HG02943 (cell line): ENCODE results near the gene TNFRSF11A.

Experiments used
- ATAC-seq: cut with Tn5 transposase; IDR thresholded peaks from one replicate; pipeline ENCODE4 v1.9.1; 2021; ENCODE audit warnings: mild to moderate bottlenecking, low read depth, moderate library complexity; ENCODE audit not compliant: unreplicated experiment

The TNFRSF11A gene

DNA sequence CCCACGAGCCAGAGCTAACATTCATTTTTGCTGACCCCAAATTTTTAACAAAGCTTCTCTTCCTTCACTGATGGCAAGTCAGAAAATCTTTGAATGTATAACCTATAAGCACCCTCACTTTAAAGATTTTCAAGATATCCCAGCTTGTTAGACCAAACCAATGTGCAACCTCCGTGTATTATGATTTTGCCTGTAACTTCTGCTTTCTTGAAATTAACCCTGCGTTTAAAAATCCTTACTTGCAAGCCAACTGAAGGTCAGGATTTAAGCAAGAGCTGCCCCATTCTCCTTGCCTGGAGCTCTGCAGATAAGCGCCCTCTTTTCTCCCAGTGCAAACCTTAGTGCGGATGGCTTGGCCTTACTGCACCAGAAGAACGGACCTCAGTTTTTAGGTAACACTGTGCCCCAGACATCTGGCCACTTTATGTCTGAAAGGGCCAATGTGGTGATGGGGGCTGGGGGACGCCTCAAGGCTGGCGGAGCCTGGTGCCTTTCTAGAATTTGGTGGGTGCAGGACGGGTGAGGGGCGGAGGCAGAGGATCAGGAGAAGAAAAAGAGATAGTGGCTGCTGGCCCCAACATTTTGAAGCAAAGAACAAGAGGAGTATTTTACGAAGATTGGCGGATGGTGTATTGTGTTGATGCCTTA, 805 bp upstream of the TNFRSF11A start:
- ATAC-seq = no peak

DNA sequence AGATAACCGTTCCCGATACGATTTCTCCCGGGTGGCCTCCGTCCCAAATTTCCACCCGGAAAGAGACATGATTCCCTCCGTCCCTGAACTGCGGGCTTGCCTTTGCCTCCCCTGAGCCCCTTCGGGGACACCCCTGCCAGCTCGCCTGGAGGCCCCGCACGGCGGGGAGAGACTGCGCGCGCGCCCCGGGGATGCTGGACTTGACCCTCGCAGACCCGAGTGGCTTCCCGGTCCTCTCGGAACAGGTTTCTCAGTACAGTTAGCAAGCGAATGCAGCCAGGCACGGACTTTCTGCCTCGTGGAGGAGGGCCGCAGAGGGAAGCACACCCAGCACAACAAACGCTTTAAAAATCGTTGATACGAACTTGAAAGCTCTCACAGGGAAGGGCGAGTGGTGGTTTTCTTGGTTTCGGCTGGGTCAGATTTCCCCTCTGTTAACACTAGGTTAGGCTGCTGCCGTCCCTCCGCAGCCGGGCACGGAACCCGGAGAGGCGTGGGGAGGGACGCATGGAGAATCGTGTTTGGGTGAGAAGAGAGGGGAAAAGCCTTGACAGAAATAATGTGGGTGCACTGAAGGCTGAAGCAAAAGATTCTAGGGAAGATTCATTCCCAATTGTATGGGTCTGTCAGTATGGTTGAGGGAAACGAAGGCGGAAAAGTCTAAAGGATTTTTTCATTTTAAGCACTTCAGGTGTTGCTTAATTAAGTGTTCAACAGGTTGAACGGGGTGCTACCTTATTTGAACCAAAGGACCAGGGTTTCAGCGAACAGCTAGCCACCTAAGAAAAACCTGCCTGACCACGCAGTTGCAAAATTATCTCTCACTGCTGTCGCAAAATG, 916 bp downstream of the TNFRSF11A start:
- no peak for ATAC-seq

DNA sequence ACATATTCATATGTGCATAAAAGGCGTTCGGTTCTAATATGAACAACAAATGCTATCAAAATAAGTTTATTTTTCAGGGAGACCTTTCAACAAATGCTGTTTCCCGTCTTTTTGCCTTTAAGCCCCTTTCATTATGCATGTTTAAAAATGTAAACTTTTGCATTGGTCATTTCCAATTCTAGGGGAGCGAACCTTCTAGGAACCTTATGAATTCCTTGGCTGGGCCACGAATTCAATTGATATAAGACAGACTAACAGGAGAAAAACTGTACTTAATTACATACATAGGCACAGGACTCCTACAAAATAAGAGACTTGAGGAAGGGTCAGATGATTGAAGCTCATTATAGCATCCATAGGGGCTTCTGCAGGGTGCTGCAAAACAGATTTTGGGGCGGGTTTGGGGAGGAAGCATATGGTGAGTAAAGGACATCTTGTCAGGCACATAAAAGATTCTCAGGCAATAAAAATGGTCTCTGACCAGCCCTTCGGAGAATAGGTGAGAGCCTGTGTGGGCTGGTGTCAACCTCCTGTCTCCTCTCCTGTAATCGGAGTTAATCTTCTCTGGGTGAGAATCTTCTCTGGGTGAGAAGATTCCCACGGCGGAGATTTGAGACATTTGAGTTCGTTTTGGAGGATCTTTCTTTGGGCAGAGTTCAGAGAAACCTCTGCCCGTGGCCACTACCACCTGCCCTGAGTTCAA, 1.7 kb downstream of the TNFRSF11A start:
- ATAC-seq = no peak

DNA sequence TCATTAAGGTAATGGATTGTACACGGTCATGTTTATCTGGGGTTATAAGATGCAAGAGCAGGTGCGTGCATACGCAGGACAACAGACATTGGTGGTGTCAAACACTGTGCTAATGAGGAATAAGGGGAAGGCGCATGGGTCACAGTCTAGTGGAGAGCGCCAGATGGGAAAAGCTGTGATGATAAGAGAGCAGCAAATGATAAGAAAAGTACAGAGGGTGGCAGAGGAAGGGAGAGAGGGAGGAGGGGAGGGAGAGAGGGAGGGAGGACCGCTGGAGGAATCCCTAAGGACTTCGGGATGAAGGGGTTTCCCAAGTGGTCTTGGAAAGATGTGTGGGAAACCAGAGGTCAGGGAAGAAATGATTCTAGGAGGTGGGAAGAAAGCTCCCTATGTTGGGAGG, 2.9 kb downstream of the TNFRSF11A start:
- ATAC-seq = no peak

DNA sequence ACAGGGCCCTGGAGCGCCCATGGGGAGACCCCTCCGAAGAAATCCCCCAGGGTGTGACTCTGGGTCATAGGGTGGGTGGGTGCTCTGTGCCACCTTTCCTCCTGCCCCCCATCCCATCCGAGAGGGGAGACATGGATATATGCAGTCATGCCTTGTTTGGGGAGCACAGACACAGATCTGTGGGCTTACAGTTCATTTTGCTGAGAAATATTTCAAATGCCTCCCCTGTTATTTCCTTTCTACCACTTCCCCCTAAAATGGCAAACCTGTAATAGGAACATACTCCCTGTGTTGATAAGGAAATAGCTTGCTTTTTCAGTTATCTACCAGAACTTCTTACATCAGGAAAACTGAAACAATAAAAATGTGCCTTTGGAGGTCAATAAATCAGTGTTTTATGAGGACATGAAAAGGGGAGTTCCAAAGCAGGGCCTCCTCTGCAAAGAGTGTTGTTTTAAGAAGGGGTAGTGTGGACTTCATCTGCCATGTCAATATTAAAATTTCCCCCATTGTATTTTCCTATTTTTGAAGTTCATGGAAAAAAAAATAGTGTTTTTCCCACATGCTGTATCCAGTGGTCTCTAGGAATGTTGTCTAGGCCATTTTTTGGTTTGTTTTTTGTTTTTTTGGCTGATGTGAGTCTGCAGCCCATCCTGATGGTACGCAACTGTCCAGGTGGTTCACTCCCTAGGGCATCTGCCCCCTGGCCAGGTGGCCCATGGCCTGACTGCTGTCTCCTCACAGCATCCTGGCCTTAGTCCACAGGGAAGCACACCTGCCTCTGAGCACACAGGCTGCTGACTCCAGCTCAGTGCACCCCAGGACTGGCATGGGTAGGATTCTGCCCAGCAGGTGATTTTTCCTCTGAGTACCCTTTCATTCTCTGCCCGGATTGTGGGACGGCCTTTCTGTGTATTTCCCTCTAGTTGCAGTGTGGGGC, 3.7 kb downstream of the TNFRSF11A start:
- ATAC-seq = no peak

DNA sequence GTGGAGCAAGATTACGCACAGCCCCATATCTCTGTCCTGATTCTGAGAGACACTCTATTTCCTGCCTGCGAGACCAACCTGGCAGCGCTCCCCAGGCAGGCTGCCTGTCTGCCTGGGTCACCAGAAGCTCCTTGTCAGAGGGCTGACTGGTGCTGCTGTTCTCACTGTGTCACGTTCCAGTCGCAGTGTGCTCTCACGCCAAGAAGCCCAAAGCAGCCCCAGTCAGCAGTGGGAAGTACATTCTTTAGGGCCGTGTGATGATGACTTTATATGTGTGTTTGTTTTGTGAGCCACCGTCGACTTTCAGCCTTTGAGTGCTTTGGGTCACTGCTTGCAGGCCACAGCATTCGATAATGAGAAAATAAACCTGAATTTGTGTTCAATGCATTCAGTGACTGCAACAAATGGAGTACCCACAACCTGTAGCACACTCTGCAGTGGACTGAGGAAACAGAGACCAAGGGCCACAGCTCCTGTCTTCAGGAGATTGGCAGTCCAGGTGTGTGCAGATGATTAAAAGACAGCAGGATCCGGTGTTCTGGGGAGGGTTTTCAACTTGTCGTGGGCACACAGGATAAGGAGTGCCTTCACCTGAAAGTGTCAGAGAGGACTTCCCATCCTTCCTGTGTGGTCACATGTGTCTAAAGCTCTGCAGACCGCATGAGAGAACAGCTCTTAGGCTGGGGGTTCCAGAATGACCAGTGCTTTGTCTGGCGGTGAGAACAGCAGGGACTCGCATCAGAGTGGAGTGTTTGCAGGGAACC, 4.8 kb downstream of the TNFRSF11A start:
- ATAC-seq = no peak

DNA sequence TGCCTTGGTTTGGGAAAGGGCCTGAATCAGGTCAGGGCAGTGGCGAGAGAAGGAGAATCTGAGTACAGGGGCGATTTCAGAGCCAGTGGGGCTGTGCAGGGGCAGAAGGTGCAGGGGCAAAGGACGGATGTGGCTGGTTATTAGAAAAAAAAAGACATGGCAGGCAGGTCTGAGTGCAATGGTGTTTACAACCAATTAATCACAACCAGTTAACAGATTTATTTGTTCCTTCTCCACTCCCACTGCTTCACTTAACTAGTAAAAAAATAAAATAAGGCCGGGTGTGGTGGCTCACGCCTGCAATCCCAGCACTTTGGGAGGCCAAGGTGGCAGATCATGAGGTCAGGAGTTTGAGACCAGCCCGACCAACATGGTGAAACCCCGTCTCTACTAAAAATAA, 5.5 kb downstream of the TNFRSF11A start:
- no peak for ATAC-seq

DNA sequence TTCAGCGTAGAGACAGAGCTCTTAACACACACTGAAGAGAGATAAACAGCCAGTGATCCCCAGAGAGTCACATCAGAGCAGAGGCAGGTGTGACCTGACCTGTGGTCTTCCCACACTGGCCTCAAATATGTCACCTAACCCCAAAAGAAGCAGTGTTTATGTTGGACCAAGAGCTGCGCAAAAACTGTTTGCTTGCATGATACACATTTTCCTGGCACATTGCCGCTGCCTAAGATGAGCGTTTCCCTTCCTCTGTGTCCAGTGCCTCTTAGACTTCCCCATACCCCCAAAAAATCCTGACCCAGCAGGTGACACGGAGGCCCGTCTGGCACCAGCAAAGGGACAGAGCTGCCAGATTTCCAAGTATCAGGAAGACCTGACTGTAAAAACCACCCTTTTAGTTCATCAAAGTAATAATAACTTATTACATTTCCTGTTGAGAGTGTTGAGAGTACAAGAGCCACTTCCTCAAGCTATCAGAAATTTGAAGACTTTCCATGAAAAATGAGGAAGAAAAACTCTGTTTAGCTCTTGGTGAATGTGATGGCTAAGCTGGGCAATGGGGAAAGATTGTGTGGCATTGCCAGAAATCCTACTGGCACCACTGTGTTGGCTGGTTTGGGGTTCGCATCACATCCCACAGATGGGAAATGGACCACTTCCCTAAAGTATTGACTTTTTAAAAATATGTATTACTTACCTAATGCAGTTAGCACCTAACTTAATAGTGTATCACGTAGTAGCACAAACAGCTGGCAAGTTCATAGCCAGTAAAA, 6.7 kb downstream of the TNFRSF11A start:
- ATAC-seq = no peak

DNA sequence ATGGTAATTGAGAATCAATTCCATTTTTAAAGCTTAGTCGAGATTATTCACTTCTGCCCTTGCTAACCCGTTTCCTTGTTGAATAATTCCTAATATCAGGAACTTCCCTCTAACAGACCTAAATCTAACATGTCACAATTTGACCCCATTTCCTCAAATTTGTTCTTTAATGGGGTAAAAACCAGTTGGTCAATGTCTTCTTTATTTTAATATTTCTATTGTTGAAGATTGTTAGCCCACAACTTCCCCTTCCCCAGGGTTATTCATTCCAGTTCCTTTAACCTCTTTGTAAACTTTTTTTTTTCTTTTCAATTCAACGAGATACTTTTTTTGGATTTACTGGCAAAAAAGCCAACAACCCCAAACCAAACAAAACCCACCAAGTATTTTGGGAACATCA, 7.3 kb downstream of the TNFRSF11A start:
- ATAC-seq = no peak

DNA sequence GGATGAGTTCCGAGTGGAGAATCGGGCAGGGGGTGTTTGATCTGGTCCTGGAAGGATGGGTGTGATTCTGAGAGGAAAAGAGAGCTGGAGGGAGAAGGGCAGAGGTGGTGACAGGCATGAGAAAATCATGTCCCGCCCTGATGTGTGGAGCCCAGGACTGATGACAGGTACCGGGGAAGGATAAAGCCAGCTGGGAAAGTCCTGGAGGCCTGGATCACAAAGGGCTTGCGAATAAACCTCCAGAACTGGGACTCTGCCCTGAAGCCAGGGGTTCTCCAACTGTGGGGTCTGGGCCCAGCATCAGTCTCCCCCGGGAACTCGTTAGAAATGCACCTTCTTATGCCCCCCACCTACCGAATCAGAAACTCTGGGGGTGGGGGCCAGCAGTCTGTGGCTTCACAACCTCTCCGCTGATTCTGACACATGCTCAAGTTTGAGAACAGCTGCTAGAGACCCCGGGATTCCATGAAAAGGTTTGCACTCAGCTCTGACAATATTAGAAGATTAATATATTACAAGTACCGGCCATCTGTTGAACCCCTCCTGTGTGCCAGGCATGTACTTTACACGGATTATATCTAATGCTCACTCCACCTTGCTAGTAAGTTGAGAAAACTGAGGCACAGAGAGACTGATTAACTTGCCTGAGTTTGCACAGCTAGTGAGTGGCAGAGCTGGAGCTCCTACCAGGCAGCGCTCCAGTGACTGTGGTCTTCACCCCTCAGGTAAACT, 8.0 kb downstream of the TNFRSF11A start:
- no peak for ATAC-seq

DNA sequence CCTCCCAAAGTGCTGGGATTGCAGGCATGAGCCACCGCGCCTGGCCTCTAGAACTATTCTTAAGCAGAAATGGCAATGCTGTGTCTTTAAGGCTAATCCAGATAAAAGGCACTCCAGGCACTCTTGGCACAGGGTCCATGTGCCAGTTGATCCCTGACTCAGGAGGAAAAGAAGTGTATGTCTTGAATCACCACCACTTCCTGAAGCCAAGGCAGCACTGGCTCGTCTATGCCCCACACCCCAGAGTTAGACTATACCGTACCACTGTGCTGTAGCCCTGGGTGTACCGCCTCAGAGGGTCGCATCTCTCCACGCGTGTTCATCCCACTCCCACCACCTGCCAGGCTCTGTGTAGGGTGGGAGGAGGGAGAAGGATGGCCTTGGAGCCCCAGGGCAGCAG, 9.0 kb downstream of the TNFRSF11A start:
- ATAC-seq = no peak

DNA sequence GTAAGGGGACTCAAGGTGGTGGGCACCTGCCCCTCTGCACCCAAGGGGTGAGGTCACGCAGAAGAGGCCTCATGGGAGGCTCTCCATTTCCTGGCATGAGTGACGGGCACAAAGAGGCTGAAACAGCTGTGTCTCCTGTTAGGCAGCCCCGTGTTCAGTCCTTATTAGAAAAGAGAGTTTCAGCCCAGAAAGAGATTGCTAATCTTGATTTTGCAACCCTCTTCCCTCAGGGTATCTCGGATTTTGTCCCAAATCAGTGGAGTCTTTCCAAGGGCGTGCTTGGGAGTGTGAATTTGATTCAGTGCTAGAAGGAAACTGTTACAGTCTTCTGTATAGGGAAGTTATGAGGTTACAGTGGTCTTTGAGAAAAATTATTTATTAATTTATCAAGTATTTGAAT, 10.4 kb downstream of the TNFRSF11A start:
- no peak for ATAC-seq

DNA sequence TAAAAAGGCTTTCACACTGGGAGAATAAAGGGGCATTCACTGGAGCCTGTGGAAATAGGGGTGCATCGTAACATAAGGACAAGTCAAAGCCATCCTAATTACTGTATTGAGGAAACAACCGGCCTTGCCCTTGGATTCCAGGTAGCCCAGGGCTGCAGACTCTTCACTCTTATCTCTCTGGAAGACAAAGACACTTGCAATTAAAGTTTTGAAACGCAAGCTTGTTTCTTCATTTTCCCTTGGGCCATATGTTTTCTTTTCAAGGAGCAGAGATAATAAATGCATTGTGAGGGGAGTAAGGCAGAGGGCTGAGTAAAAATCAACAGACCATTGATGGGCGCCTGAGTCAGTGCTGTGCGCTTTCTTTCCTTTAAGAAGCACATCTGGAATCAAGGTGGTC, 11.5 kb downstream of the TNFRSF11A start:
- ATAC-seq = no peak

DNA sequence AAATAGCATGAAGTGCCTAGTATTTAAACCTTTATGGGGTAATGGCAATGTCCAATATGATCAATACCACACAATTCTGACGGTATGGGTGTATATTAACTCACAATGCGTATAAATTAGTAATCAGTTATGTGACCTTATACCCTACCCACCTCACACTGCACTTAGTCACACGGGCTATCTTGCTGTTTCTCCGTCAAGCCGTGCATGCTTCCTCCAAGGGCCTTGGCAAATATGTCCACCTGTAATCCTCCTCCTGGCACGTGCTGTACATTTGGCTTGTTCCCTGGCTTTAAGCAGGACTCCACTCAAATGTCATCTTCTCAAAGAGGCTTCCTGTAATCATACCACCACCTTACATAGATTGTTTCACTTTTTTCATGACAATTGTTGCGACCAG, 12.2 kb downstream of the TNFRSF11A start:
- no peak for ATAC-seq

DNA sequence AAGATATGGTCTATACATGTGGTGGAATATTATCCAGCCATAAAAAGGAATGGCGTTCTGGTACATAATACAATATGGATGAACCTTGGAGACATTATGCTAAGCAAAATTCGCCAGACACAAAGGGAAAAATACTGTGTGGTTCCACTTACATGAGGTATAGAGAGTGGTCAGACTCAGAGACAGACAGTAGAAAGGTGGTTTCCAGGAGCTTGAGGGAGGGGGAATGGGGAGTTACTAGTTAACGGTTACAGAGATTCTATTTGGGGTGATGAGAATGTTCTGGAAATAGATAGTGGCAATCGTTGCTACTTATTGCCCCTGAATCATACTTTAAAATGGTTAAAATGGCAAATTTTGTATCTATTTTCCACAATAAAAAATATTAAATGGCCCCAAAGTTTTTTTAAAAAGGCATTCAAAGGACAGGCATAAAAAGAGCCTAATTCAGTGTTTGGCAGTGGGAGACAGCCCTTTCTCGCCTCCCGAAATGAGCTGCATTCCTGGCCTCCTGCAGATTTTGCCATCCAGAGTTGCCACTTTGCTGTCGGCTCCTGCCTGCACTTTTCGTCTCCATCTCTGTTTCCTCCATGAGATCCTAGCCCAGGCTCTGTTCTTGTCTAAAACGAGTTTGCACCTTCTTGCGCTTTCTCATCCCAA, 13.5 kb downstream of the TNFRSF11A start:
- ATAC-seq = no peak

DNA sequence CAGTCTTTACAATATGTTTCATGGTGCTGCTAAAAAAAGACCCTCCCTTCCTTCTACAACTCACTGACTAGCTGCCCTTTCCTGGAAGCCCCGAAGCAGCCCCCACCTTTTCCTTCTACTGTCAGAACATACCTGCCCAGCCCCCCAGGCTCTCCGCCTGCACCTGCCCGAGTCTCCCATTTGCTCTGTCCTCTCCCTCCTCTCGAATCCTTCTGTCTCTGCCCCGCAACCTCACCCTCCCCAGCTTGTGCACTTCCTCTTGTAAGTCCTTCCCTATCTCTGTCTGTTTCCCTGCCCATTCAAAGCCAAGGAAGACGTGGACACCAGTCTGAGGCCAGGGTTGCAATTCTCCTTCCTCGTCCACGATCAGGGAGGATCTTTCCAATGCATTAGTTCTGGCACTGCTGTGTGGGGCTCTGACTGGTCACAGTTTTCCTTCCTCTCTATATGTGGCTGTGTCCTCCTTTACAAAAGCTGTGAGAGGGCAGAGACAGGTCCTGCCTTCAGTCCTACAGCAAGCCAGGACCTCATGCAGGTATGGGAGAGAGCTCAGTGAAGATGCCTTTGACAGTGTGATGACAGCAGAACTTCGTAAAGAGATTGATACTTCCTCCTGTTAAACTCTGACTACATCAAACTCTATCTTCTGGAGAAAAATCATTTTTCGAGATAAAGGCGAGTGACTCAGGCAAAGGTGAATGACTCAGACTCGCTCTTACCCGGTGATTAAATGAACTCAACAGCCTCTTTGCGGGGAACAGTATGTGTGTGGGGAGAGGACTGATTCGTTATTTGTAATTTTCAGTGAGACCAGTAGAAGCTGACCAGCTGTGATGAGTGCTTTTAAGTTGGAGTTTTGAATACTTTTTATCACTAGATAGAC, 14.2 kb downstream of the TNFRSF11A start:
- no peak for ATAC-seq

DNA sequence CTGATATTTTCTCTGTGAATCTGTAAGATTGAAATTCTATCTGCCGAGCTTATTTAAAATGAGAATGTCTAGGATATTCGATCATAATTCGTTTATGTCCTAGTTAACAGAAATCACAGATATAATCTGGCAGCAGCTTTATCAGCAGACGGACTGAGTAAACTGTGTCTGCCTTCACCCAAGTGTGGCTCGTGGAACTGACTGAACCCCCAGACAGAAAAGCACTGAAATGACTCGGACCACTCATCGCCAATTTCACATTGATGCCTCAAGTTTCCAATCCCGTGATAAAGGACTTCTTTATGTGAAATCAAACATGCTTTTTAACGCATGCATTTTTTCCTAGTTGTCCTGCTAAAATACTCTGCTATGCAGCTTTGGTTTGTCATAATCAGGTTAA, 15.9 kb downstream of the TNFRSF11A start:
- ATAC-seq = no peak
